LoVo (cell line): ENCODE data around the gene CALHM2.
"Not testable (repeated sequence)": the region's sequence is repeated elsewhere in the genome, so short reads cannot be mapped to it uniquely, and the experiment has no call there.

ENCODE experiments used
- DNase-seq: peaks from one replicate; pipeline ENCODE4 v3.0.0-alpha.2; 2016; ENCODE audit warnings: low spot score

Gene CALHM2, protein sequence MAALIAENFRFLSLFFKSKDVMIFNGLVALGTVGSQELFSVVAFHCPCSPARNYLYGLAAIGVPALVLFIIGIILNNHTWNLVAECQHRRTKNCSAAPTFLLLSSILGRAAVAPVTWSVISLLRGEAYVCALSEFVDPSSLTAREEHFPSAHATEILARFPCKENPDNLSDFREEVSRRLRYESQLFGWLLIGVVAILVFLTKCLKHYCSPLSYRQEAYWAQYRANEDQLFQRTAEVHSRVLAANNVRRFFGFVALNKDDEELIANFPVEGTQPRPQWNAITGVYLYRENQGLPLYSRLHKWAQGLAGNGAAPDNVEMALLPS

DNA sequence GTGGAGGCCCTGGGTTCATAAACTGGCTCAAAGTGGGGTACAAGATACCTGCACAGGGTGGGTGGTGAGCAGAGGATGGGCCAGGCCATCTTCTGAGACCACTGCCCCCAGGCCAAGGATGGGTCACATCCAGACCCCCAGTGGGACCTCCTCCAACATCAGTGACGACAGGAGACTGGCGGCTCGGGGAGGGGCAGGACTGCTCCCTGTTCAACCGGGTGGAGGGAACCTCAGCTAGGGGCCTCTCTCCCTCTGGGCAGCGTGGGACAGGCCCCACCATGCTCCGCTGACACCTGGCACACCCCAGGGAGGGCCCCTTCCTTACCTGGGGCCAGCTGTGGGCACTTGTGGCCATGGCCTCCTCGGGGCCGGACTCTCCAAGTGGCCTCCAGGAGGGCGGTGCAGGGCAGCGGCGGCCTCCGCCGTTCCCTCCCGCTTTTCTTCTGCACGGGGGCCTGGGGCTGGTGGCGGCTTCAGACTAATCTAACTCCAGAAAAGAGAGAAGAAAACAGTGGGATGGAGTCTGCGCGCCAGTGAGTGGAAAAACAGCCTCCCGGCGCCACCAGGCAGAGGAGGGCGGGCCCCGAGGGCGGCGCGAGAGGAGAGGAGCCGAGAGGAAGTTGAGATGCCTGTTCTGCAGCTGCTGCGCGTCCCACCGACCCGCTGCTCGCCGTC is at the start of gene CALHM2:
TSS of gene CALHM2 (minus strand) at position 540 of the 675 bp plus-strand sequence. CDS start 2,429 bp downstream, outside the sequence.
- no peak for DNase-seq

DNA sequence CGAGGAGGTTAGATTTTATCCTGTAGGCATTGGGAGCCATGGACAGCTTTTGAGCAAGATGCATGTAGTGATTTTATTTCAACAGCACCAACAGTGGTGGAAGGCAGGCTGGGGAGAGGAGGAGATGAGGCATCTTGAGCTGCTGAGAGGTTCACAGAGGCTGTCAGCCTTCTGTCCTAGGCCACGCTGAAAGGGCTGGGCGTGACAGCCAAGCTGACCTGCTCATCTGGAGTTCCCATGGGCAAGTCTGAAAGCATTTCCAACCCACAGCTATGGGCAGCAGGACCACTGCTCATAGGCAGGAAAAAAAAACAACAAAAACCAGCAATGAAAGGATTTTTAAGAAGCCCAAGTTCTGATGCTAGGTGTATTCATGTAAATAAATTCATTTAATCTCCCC is 49.0 kb upstream of the CALHM2 start:
- no peak for DNase-seq

DNA sequence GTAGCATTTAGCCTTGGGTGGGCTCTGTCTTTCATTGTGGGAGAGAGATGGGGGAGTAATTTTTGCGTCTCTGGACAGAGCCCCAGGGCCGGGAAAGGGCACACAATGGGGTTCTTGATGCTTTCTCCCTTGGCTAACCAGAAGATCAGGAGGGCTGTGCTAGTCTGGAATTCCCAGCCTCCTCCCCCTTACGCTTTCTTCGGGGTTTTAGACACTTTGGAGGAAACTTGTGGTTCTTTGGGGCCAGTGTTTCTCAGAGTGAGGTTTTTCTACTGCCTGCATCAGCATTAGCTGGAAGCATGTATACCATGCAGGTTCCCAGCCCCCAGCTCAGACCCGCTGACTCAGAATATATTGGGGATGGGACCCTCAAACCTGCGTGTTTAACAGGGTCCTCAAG is 48.3 kb upstream of the CALHM2 start:
- DNase-seq: no peak

DNA sequence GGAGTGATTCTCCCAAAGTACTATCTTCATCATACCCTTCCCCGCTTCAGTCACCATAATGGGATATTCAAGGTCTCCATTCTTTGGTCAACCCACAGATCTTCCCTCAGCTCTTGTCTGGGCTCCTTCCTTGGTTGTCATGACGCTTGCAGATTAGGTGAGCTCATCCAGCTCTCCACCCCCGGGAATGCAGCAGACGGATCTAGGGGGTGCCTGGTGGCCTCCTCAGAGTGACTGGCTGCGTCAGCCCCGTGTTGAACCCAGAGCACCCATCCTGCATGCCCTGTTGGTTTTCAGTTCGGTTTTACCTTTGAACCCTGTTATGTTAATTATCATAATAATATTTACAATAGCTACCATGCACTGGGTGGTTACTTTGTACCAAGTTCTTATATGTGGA is 47.7 kb upstream of the CALHM2 start:
- DNase-seq: no peak

DNA sequence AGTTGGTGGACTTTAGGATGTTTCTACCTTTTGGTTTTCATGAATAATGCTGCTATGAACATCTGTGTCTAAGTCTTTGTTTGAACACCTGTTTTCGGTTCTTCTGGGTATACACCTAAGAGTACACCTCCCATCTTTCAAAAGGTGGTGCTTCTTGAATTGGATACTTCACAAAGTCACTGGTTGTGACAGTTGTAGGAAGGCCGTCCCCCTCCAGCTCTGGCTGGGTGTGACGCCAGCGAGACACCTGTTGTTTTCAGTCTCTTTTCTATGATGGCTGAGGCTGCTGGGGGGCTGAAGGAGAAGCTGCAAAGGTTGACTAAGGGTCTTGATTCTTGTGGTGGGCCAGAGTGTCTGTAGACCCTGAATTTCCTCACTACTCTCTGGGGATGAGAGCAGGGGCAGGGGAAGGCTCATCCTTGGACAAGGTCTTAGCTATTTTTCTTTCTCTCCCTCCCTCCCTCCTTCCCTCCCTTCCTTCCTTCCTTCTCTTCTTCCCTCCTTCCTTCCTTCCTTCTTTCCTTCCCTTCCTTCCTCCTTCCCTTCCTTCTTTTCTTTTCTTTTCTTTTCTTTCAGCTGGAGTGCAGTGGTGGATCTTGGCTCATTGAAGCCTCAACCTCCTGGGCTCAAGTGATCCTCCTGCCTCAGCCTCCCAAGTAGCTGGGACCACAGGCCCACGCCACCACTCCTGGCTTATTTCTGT is 46.9 kb upstream of the CALHM2 start:
- DNase-seq: no peak

DNA sequence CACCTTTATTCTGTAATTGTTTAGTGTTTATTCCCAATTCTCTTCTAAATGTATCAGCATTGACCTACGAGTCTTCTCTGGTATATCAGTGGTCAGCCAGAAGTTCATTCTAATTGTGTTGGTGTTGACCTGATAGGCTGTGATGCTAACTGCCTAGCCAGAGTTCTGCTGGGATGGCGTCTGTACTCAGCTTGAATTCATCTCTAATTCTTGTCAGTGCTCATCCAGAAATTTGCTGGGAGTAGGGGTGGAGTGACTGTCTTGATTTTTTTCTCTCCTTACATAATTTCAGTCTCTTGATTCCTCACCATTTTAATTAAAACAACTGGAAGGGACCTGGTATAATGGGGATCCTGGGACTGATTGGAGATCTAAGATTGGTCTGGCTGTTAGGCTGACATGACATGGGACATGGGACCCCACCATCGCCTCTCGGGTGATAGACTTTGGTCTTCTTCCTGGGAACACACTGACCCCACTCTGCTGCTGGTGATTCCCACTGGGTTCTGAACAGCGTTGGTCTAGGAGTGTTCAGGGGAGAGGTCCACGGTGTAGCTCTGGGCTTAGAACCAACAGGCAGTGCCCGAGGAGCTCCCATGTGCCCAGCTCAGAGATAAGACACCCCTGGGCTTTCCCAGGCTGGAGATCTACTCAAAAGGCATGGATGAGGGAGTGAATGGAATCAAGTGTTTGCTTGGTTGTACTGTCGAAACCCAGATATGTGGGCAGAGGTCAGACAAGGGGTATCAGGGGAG is 45.2 kb upstream of the CALHM2 start:
- no peak for DNase-seq

DNA sequence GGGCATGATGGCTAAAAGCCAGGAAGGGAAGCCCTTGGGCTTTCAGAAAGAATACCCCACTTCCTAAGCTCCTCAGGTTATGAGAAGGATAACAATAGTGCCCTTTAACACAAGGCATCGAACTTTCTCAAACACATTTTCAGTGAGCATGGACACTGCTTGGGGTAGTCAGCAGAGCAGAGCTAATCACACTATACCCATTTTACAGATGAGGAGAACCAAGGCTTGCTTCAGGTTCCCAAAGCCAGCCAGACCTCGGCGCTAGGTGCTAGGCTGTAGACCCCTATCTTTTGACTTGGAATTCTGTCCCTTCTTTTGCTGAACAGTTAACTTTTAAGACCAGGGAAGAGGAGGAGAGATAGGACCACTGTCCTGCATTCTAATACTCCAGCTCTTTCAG is 43.2 kb upstream of the CALHM2 start:
- no peak for DNase-seq

DNA sequence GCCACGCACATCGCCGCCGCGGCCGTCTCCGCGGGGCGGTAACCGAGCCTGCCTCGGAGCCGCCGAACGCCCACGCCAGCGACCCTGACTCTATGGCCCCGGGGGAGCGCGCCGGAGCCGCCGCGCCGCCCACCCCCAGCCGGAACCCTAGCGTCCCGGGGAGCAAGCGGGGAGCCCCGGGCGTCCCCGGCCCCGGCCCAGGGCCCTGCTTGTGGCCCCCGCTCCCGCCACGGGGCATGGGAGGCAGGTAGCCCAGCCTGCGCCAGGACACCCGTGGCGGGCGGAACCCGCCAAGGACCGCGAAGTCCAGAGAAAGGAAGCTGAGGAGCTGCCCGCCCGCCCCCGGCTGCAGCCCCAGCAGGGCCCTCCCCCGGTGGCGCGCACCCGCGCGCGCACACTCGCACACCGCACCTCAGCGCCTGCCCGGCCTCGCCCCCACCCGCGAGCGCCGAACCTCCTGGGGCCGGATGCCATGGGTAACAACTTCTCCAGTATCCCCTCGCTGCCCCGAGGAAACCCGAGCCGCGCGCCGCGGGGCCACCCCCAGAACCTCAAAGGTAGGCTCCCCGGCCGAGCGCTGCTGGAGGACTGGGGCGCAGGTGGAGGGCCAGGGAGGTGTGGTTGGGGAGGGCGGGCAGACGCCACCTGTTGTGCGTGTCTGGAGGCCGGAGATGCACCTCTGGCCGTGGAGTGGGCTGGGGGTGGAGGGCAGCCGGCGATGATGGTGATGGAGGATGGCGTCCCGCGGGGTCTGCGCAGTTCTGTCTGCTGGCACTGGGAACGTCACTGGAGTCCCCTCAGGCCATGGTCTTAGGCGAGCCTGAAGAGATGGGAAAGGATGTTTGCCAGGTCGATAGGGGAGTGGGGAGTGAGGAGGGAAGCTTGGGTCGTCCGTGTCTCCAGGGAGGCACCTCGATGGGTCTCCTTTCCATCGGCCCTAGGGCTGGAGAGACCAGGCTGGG is 42.0 kb upstream of the CALHM2 start:
- DNase-seq: no peak

DNA sequence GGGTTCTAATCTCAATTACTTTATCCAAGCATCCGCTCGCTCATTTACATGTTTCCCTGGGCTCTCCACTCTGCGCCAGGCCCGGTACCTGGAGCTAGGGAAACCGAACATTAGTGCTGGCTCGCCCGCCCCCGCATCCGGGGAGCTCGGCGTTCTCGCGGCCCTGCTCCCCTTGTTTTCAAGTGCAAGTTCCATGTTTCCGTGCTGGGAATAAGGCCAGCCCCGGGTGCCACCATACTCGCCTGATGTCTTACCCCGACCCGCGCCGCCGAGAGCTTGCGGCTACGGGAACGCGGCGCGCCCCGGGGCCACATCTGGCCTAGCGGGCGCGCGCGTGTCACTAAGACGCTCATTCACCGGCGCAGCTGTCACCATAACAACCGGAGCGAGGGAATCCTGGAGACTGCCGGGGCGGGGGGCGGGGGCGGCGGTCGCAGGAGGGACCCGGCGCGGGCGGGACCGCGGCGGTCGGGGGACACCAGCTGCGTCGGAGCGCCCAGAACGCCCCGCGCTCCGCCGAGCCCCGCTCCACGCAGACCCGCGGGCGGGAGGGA is 41.3 kb upstream of the CALHM2 start, which contains the start of gene NEURL1:
TSS of gene NEURL1 (plus strand) at position 344 of the 554 bp plus-strand sequence. CDS start 683 bp downstream, outside the sequence.
- DNase-seq: no peak

DNA sequence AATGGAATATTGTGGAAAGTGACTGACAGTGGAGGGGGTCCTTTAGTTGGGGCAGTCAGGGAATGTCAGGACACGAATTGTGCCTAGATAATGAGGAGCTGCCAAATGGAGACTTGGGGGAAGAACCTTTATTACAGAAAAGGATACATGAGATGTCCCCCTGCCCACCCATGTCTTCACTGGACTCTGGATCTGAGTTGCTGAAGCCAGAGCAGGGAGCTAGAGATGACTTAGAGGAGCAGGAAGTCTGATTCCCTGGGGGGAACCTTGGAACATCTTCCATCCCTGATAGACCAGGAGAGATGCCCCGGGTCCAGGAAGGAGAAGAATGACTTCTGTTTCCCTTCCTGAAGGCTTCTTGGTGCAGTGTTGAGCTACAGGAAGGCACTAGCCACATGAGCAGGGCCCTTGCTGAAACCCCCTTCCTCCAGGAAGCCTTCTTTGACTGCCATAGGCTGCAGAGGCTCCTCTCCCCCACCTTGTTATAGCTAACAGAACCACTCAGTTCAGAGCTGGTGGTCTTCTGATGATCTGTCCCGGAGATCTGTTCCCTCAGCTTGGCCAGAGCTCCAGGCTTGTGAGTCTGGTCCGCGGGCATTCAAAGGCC is 40.6 kb upstream of the CALHM2 start:
- DNase-seq: no peak

DNA sequence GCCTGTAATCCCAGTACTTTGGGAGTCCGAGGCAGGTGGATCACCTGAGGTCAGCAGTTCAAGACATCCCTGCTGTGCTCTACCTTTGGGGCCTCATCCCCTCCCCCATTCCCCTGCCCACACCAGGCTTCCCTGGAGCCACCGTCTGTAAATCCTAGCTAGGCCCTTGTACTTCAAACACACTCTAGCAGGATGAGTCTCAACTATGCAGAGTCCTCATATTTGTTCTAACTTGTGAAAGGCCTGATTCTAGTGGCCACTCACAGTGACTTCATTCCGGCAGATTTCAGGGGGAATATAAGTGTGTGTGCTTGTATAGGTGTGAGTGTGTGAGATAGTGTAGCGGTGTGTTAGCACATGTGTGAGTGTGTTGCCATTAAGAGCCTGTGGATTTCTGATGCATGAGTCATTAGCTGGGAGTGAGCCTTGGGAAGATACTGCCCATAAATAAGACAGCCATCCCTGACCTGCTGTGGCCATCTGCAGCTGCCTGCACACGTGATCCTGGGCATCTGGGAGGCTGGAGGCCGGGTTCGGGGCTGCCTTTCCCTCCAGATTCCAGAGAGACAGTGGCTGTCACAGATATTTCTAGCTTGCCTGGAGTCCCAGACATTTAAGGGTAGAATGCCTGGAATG is 39.7 kb upstream of the CALHM2 start:
- peak; percentile 58 for DNase-seq

DNA sequence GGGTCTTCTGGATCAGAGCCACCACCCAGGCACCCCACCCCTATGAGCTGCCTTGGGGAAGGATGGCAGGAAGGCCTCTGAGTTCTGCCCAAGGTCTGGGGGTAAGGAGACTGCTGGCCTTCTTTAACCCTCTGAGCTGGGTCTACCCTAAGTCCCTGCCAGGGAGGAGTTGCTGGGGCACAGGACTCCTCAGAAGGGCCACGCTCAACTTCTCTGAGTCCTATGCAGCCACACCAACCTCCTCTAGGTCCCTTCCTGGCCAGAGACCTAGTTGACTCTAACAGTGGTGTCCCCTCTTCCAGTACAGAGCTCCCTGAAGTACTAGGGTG is 38.8 kb upstream of the CALHM2 start:
- DNase-seq: no peak

DNA sequence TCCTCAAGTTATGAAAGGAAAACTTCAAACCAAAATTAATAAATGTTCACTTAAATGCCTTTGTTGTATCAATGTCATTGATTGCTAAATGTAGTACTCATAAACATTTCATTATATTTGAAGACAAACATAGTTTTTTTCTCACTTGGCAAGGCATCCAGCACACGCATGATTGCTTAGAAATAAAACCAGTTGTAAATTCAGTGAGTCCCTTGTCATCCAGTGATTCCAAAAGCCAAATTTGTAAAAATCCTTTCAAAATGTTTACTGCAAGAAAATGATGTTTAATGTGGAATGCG is 35.2 kb upstream of the CALHM2 start:
- DNase-seq: no peak

DNA sequence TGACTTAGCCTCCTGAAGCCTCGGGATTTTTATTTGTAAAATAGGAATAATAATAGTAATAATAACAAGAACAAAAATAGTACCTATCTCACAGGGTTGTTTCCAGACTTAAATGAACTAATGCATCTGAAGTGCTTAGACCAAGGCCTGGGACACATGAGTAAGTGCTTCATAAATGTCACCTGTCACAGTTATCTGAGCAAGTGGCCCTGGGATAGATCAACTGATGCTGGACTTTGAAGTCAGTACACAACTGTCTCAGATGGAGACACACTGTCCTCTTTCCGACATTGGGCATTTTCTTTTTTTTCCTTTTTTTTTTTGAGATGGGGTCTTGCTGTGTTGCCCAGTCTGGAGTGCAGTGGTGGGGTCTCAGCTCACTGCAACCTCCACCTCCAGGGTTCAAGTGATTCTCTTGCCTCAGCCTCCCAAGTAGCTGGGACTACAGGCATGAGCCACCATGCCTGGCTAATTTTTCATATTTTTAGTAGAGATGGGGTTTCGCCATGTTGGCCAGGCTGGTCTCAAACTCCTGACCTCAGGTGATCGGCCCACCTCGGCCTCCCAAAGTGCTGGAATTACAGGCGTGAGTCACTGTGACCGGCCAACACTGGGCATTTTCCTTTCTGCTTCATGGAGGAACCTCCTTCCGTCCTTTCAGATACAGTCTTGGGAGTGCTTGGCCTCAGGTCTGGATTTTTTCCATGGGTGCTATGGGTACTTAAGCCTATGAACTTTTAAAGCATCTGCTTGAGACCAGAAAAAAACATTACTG is 34.7 kb upstream of the CALHM2 start:
- DNase-seq: not testable (repeated sequence)

DNA sequence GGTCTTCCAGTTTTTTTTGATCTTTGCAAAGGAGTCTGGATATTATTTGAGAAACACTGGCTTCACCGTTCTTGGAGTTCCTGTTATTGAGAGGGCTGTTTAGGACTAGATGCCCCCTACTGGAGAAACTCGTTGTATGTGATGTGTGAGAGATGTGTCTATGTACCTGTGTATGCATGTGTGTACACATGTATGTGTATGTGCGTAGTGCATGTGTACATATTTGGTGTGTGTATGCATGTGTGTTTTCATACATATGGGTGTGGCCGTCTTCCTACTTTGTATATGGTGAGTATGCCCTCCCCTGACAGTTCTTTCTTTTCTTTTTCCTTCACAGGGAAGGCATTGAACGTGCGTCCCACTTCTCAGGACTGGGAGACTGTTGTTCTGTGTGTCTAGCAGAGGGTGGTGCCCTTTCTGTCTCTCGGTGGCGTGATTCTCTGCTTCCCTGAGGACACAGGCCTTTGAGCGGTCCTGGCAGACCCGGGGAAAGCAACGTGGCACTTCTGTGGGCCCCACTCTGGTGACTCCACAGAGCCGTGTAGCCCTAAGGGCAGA is 29.9 kb upstream of the CALHM2 start:
- DNase-seq: peak; percentile 30

DNA sequence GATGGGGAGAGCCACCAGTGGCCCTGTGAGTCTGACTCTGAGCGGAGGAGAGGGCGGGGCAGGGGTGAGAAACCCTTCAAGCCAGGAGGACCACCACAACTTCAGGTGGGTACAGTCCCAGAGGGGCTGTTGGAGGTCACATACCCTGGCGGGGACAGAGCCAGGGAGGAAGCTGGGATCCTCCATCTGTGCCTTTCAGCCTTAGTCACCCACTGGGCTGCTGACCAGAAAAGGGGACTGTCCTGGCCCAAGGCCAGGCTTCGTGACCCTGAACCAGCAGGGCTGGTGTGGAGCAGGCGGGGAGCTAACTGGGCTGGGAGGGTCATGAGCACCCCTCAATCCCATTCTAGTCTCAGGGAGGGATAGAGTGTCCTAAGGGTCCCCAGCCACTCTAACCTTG is 28.4 kb upstream of the CALHM2 start:
- peak; percentile 16 for DNase-seq

DNA sequence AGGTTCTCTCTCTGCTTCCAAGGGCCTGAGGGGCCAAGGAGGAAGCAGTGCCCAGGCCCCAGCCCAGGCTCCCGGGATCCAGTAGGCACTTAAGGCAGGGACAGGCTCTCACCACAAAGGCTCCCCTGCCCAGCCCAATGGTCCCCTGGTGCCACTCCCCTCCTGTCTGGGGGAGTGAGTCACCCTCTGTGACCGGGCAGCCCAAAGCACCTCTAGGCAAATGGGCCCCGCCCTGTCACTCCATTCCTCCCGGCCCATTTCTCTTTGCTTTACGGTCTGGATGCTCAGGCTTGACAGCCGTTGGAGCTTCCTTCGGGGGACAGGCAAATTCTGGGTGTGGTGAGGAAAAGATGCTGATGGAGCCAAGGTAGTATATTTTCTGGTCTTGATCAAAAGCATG is 27.0 kb upstream of the CALHM2 start, which contains the start of gene CALHM3:
TSS of gene CALHM3 (minus strand) at position 106 of the 400 bp plus-strand sequence. CDS start 208 bp downstream, outside the sequence.
- DNase-seq: peak; percentile 83

DNA sequence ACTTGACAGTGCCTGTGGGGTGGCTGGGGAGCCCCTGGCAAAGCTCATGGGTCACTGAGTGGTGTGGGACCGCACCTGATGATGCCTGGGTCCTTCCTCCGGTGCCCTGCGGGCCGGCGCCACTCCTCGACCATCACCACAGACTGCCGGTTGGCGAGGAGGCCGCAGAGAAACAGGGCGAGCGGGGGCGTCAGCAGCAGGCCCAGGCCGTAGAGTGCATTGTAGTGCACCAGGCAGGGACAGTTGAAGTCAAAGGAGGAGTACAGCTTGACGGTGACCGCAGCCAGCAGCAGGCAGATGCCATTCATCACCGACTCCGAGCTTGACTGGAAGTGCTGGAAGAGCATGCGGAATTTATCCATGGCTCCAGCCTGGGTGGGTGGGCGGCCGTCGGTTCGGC is 26.5 kb upstream of the CALHM2 start:
- no peak for DNase-seq
